HepG2 (cell line): ENCODE measurements around the gene SKIDA1. TPM values are rescaled to one million over a fixed set of nuclear protein-coding genes. Genes with fewer than 3 reads are reported as not detected.

Source experiments
- ARNT2 ChIP-seq: sonication (generic); formaldehyde crosslinking; IDR thresholded peaks from 2 replicates; pipeline ENCODE4 v1.8.0; 2022; ENCODE audit warnings: mild to moderate bottlenecking, low read depth, missing genetic modification reagents, moderate library complexity
- GATAD2A ChIP-seq: IDR thresholded peaks from 2 replicates; pipeline ENCODE4 v1.6.1; 2016
- PTBP1 ChIP-seq: fragments of 200-400 bp; formaldehyde crosslinking; IDR thresholded peaks from 2 replicates; pipeline ENCODE4 v1.6.1; 2018; ENCODE audit warnings: low read length, low read depth; ENCODE audit not compliant: poor library complexity, severe bottlenecking
- REPIN1 ChIP-seq: sonication (generic); formaldehyde crosslinking; IDR thresholded peaks from 2 replicates; pipeline ENCODE4 v1.8.0; 2022; ENCODE audit warnings: missing genetic modification reagents, low read depth, mild to moderate bottlenecking, borderline replicate concordance
- RNF219 ChIP-seq: sonication (generic); formaldehyde crosslinking; IDR thresholded peaks from 2 replicates; pipeline ENCODE4 v1.5.0; 2020; ENCODE audit warnings: mild to moderate bottlenecking, missing genetic modification reagents
- SALL1 ChIP-seq: sonication (generic); formaldehyde crosslinking; IDR thresholded peaks from 2 replicates; pipeline ENCODE4 v1.8.0; 2022; ENCODE audit warnings: mild to moderate bottlenecking, missing genetic modification reagents
- TBL1XR1 ChIP-seq: fragments of 150-350 bp; IDR thresholded peaks from 2 replicates; pipeline ENCODE4 v1.6.1; 2014; ENCODE audit warnings: borderline replicate concordance, low read length; ENCODE audit not compliant: partially characterized antibody
- ZFP90 ChIP-seq: sonication (generic); formaldehyde crosslinking; IDR thresholded peaks from 2 replicates; pipeline ENCODE4 v1.8.0; 2022; ENCODE audit warnings: missing genetic modification reagents, mild to moderate bottlenecking, inconsistent platforms, borderline replicate concordance
- ZNF280B ChIP-seq: sonication (generic); formaldehyde crosslinking; IDR thresholded peaks from 2 replicates; pipeline ENCODE4 v1.5.0; 2020; ENCODE audit warnings: missing genetic modification reagents, mild to moderate bottlenecking, borderline replicate concordance
- ZNF326 ChIP-seq: sonication (generic); formaldehyde crosslinking; IDR thresholded peaks from 2 replicates; pipeline ENCODE4 v1.4.0; 2020; ENCODE audit warnings: missing genetic modification reagents, borderline replicate concordance
- ZNF678 ChIP-seq: sonication (generic); formaldehyde crosslinking; IDR thresholded peaks from 2 replicates; pipeline ENCODE4 v1.4.0; 2020; ENCODE audit warnings: mild to moderate bottlenecking, missing genetic modification reagents
- ZSCAN22 ChIP-seq: sonication (generic); formaldehyde crosslinking; IDR thresholded peaks from 2 replicates; pipeline ENCODE4 v1.4.0; 2020; ENCODE audit warnings: mild to moderate bottlenecking, missing genetic modification reagents
- polyA plus RNA-seq, 8 experiments: library from polyadenylated mRNA; depleted of rRNA in 3 of 8; stranded (reverse) in 7 of 8; unstranded in 1 of 8; fragments of >200 nt; fragmentation: Illumina TruSeq in 4 of 8; extraction: Trizol in 4 of 8; gene quantifications; 2 replicates each; pipeline versions ENCODE4 v1.2.1 to v1.2.3, GENCODE V29; 2011 to 2016; ENCODE audit warnings: low read depth in 4 of 8, missing spikeins in 1 of 8, mixed read lengths in 1 of 8; ENCODE audit not compliant: insufficient read depth in 1 of 8
- total RNA-seq, 5 experiments: library from RNA; depleted of rRNA; stranded (reverse); fragments of >200 nt; fragmentation: Illumina TruSeq; extraction: Trizol; gene quantifications; 2 replicates each; pipeline ENCODE4 v1.2.3, GENCODE V29; 2016; ENCODE audit warnings: low read depth in 1 of 5
- TF ChIP-seq, protein P1 (sequence below): sonication (generic); formaldehyde crosslinking; conservative IDR thresholded peaks from 2 replicates; pipeline ENCODE4 v1.8.1; 2023; ENCODE audit warnings: missing genetic modification reagents
- TF ChIP-seq, protein P2 (sequence below): fragments of 450-650 bp; IDR thresholded peaks from 2 replicates; pipeline ENCODE4 v1.6.1; 2016
- TF ChIP-seq, protein P3 (sequence below): IDR thresholded peaks from 2 replicates; pipeline ENCODE4 v1.6.1; 2016
- TF ChIP-seq, protein P4 (sequence below): sonication (generic); formaldehyde crosslinking; IDR thresholded peaks from 2 replicates; pipeline ENCODE4 v1.4.0; 2020; ENCODE audit warnings: missing genetic modification reagents

Gene SKIDA1
- total and polyA plus RNA-seq, 2 of the 13 experiments (the other 11 are each of a cell fraction or from before 2014, with no cell fraction given) = 0.73 to 1.5 TPM

- TF ChIP-seq ZNF326 (no peak), ZNF280B (peak; percentile 78; the same call in 1 of the 2 replicates), REPIN1 (CRISPR knock-in tag) (peak; percentile 73), SALL1 (CRISPR knock-in tag) (peak; percentile 81), ZSCAN22 (peak; percentile 72; the same call in 1 of the 2 replicates), ZFP90 (peak; percentile 81), ZNF678 (CRISPR knock-in tag) (peak; percentile 56), ARNT2 (CRISPR knock-in tag) (peak; percentile 80; the same call in 1 of the 2 replicates), GATAD2A (CRISPR knock-in tag) (no peak), TBL1XR1 (peak; percentile 22), PTBP1 (peak; percentile 44), RNF219 (no peak)
- TF ChIP-seq, protein P1, sequence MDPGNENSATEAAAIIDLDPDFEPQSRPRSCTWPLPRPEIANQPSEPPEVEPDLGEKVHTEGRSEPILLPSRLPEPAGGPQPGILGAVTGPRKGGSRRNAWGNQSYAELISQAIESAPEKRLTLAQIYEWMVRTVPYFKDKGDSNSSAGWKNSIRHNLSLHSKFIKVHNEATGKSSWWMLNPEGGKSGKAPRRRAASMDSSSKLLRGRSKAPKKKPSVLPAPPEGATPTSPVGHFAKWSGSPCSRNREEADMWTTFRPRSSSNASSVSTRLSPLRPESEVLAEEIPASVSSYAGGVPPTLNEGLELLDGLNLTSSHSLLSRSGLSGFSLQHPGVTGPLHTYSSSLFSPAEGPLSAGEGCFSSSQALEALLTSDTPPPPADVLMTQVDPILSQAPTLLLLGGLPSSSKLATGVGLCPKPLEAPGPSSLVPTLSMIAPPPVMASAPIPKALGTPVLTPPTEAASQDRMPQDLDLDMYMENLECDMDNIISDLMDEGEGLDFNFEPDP = no peak
- TF ChIP-seq, protein P2, sequence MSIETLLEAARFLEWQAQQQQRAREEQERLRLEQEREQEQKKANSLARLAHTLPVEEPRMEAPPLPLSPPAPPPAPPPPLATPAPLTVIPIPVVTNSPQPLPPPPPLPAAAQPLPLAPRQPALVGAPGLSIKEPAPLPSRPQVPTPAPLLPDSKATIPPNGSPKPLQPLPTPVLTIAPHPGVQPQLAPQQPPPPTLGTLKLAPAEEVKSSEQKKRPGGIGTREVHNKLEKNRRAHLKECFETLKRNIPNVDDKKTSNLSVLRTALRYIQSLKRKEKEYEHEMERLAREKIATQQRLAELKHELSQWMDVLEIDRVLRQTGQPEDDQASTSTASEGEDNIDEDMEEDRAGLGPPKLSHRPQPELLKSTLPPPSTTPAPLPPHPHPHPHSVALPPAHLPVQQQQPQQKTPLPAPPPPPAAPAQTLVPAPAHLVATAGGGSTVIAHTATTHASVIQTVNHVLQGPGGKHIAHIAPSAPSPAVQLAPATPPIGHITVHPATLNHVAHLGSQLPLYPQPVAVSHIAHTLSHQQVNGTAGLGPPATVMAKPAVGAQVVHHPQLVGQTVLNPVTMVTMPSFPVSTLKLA = peak; percentile 41
- TF ChIP-seq, protein P3, sequence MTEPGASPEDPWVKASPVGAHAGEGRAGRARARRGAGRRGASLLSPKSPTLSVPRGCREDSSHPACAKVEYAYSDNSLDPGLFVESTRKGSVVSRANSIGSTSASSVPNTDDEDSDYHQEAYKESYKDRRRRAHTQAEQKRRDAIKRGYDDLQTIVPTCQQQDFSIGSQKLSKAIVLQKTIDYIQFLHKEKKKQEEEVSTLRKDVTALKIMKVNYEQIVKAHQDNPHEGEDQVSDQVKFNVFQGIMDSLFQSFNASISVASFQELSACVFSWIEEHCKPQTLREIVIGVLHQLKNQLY (CRISPR knock-in tag) = 0 out of 2 replicates have a peak, but pooled peaks have one; percentile 39
- TF ChIP-seq, protein P4, sequence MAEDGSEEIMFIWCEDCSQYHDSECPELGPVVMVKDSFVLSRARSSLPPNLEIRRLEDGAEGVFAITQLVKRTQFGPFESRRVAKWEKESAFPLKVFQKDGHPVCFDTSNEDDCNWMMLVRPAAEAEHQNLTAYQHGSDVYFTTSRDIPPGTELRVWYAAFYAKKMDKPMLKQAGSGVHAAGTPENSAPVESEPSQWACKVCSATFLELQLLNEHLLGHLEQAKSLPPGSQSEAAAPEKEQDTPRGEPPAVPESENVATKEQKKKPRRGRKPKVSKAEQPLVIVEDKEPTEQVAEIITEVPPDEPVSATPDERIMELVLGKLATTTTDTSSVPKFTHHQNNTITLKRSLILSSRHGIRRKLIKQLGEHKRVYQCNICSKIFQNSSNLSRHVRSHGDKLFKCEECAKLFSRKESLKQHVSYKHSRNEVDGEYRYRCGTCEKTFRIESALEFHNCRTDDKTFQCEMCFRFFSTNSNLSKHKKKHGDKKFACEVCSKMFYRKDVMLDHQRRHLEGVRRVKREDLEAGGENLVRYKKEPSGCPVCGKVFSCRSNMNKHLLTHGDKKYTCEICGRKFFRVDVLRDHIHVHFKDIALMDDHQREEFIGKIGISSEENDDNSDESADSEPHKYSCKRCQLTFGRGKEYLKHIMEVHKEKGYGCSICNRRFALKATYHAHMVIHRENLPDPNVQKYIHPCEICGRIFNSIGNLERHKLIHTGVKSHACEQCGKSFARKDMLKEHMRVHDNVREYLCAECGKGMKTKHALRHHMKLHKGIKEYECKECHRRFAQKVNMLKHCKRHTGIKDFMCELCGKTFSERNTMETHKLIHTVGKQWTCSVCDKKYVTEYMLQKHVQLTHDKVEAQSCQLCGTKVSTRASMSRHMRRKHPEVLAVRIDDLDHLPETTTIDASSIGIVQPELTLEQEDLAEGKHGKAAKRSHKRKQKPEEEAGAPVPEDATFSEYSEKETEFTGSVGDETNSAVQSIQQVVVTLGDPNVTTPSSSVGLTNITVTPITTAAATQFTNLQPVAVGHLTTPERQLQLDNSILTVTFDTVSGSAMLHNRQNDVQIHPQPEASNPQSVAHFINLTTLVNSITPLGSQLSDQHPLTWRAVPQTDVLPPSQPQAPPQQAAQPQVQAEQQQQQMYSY (CRISPR knock-in tag) = 0 out of 2 replicates have a peak, but pooled peaks have one; percentile 64
Observed at GRCh38 chr10:21533467-21534279, 8.2 kb upstream of the SKIDA1 start, which contains the start of gene MLLT10 (continued).
